Natural killer cell (primary cell): ENCODE measurements around the gene SSX2IP. TPM values are rescaled to one million over a fixed set of nuclear protein-coding genes. Genes with fewer than 3 reads are reported as not detected.

Experiments
- ATAC-seq, 3 donors: fragments of 150-1000 bp in 2 of 3; fragments of 200-7000 bp in 1 of 3; cut with Tn5 transposase; 1 replicate in 1 of 3; 2 replicates in 2 of 3; pipeline ENCODE4 v1.10.0; 2021; ENCODE audit warnings: mild to moderate bottlenecking in 2 of 3, moderate library complexity in 2 of 3
- DNase-seq, 2 donors: peaks; one replicate each; pipeline versions ENCODE4 v3.0.0 to v3.0.0-alpha.2; 2013 to 2021; ENCODE audit warnings: mixed read lengths in 1 of 2
- H3K27ac ChIP-seq: one replicate; pipeline ENCODE4 v1.5.1; 2013; ENCODE audit warnings: mild to moderate bottlenecking, low read length
- H3K27me3 ChIP-seq: one replicate; pipeline ENCODE4 v1.6.1; 2013; ENCODE audit warnings: low read length; ENCODE audit not compliant: control insufficient read depth, insufficient read depth
- H3K36me3 ChIP-seq: one replicate; pipeline ENCODE4 v1.6.1; 2013; ENCODE audit warnings: low read length; ENCODE audit not compliant: control insufficient read depth, insufficient read depth
- H3K4me1 ChIP-seq: one replicate; pipeline ENCODE4 v1.6.1; 2013; ENCODE audit warnings: low read length; ENCODE audit not compliant: control insufficient read depth, insufficient read depth
- H3K4me3 ChIP-seq: one replicate; pipeline ENCODE4 v1.5.1; 2013; ENCODE audit warnings: low read length
- H3K9me3 ChIP-seq: one replicate; pipeline ENCODE4 v1.6.1; 2013; ENCODE audit warnings: low read length; ENCODE audit not compliant: control insufficient read depth, insufficient read depth
- H3K27ac Mint-ChIP-seq, 2 donors: one replicate each; pipeline ENCODE4 v1.8.0; 2022; ENCODE audit warnings: mild to moderate bottlenecking in 2 of 2, mixed read lengths in 2 of 2, moderate library complexity in 1 of 2
- H3K27me3 Mint-ChIP-seq, 2 donors: one replicate each; pipeline ENCODE4 v1.8.0; 2022; ENCODE audit warnings: low read depth in 2 of 2, mixed read lengths in 2 of 2
- H3K36me3 Mint-ChIP-seq: one replicate; pipeline ENCODE4 v1.8.0; 2022; ENCODE audit warnings: mixed read lengths
- H3K4me1 Mint-ChIP-seq, 2 donors: one replicate each; pipeline ENCODE4 v1.8.0; 2022; ENCODE audit warnings: mixed read lengths in 2 of 2
- H3K4me3 Mint-ChIP-seq: one replicate; pipeline ENCODE4 v1.8.0; 2022; ENCODE audit warnings: mild to moderate bottlenecking, moderate library complexity, mixed read lengths
- H3K9me3 Mint-ChIP-seq, 2 donors: one replicate each; pipeline ENCODE4 v1.8.0; 2022; ENCODE audit warnings: mixed read lengths in 2 of 2
- WGBS: methylation state at CpG from one replicate; pipeline ENCODE4 v1.1.7; 2013; ENCODE audit warnings: missing lambda C conversion rate; ENCODE audit not compliant: insufficient coverage; 5-methylcytosine and 5-hydroxymethylcytosine counted together
- intact Hi-C: fragments of 100-400 bp; cut with micrococcal nuclease; formaldehyde crosslinking; loops from one replicate; pipeline ENCODE4 v1.14.2; 2022
- total RNA-seq, 4 donors: library from RNA; stranded (reverse); fragments of 120-200 nt in 1 of 4; gene quantifications; one replicate each; pipeline versions ENCODE4 v1.2.3 to v1.2.4, GENCODE V29; 2013 to 2022
- TF ChIP-seq, protein P1 (sequence below): fragments of 200-600 bp; IDR thresholded peaks from one replicate; pipeline ENCODE4 v1.8.0; 2022; ENCODE audit warnings: antibody characterized with exemption

Gene SSX2IP
- total RNA-seq, 3 donors from 2014 or later (not counting 1 experiment from before 2014, with no cell fraction given), result 24.2 to 35.8 (median 27.2) TPM

- Mint-ChIP-seq H3K36me3 (no peaks in the 10 kb centered on the region), H3K4me1 (peaks cover 0 to 9% of the 10 kb centered on the region in 2 donors)
- intact Hi-C loops, result no loop called here
Observed at GRCh38 chr1:84719543-84720217, 29.4 kb upstream of the SSX2IP start.

GRCh38 chr1:84715342-84716019, 25.2 kb upstream of the SSX2IP start:
- no peak for ATAC-seq
- no peak for DNase-seq
- H3K27ac ChIP-seq, result no peak overlapping the region
- no peaks in the 10 kb centered on the region for H3K36me3 Mint-ChIP-seq
- WGBS, result 91% methylated on average over 3 of the region's 3 CpGs
- no peak overlapping the region for H3K4me3 Mint-ChIP-seq
- H3K27ac Mint-ChIP-seq, result no peak overlapping the region
- peaks cover 8 to 11% of the 10 kb centered on the region in 2 donors for H3K27me3 Mint-ChIP-seq
- no peaks in the 10 kb centered on the region for H3K4me1 Mint-ChIP-seq
- no peaks in the 10 kb centered on the region for H3K36me3 ChIP-seq
- no peaks in the 10 kb centered on the region for H3K4me1 ChIP-seq
- H3K4me3 ChIP-seq, result no peak overlapping the region
- H3K9me3 Mint-ChIP-seq, result no peaks in the 10 kb centered on the region
- H3K27me3 ChIP-seq, result no peaks in the 10 kb centered on the region
- intact Hi-C loops, result no loop called here
- no peaks in the 10 kb centered on the region for H3K9me3 ChIP-seq
- TF ChIP-seq, protein P1, sequence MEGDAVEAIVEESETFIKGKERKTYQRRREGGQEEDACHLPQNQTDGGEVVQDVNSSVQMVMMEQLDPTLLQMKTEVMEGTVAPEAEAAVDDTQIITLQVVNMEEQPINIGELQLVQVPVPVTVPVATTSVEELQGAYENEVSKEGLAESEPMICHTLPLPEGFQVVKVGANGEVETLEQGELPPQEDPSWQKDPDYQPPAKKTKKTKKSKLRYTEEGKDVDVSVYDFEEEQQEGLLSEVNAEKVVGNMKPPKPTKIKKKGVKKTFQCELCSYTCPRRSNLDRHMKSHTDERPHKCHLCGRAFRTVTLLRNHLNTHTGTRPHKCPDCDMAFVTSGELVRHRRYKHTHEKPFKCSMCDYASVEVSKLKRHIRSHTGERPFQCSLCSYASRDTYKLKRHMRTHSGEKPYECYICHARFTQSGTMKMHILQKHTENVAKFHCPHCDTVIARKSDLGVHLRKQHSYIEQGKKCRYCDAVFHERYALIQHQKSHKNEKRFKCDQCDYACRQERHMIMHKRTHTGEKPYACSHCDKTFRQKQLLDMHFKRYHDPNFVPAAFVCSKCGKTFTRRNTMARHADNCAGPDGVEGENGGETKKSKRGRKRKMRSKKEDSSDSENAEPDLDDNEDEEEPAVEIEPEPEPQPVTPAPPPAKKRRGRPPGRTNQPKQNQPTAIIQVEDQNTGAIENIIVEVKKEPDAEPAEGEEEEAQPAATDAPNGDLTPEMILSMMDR, result no peak

More at GRCh38 chr1:84719543-84720217, 29.4 kb upstream of the SSX2IP start:
- Histone ChIP-seq H3K4me3 (no peak overlapping the region), H3K27ac (no peak overlapping the region), H3K27me3 (no peaks in the 10 kb centered on the region), H3K9me3 (no peaks in the 10 kb centered on the region), H3K4me1 (no peaks in the 10 kb centered on the region), H3K36me3 (no peaks in the 10 kb centered on the region)
- WGBS, result 87% methylated on average over 5 of the region's 8 CpGs
- Mint-ChIP-seq H3K4me3 (no peak overlapping the region), H3K27ac (no peak overlapping the region), H3K9me3 (no peaks in the 10 kb centered on the region), H3K27me3 (peaks cover 8 to 18% of the 10 kb centered on the region in 2 donors)
- ATAC-seq (no peak), DNase-seq (no peak)
- TF ChIP-seq, protein P1, result no peak

- no peak for DNase-seq
- no peaks in the 10 kb centered on the region for H3K9me3 Mint-ChIP-seq
- Histone ChIP-seq H3K27me3 (no peaks in the 10 kb centered on the region), H3K36me3 (no peaks in the 10 kb centered on the region), H3K27ac (no peak overlapping the region), H3K4me1 (no peaks in the 10 kb centered on the region), H3K9me3 (no peaks in the 10 kb centered on the region), H3K4me3 (no peak overlapping the region)
- H3K27ac Mint-ChIP-seq, result no peak overlapping the region
- no peak overlapping the region for H3K4me3 Mint-ChIP-seq
- TF ChIP-seq, protein P1, result no peak
- intact Hi-C loops, result no loop called here
- peaks cover 0 to 4% of the 10 kb centered on the region in 2 donors for H3K27me3 Mint-ChIP-seq
- no peaks in the 10 kb centered on the region for H3K36me3 Mint-ChIP-seq
- H3K4me1 Mint-ChIP-seq, result no peaks in the 10 kb centered on the region
- WGBS, result 100% methylated on average over 1 of the region's 3 CpGs
- no peak for ATAC-seq
Observed at GRCh38 chr1:84712276-84712874, 22.1 kb upstream of the SSX2IP start.
